Astrocyte (in vitro differentiated cells and primary cell): ENCODE results near the gene IL1R2.

Source experiments
- EZH2 ChIP-seq: IDR thresholded peaks from 2 replicates; pipeline ENCODE4 v1.6.1; 2012; ENCODE audit warnings: mild to moderate bottlenecking, low read length, inconsistent platforms; ENCODE audit not compliant: insufficient read depth
- TF ChIP-seq, protein P1 (sequence below): IDR thresholded peaks from 2 replicates; pipeline ENCODE4 v1.5.1; 2011; ENCODE audit warnings: low read depth, mild to moderate bottlenecking, inconsistent platforms, low read length, moderate library complexity; ENCODE audit not compliant: insufficient read depth

DNA sequence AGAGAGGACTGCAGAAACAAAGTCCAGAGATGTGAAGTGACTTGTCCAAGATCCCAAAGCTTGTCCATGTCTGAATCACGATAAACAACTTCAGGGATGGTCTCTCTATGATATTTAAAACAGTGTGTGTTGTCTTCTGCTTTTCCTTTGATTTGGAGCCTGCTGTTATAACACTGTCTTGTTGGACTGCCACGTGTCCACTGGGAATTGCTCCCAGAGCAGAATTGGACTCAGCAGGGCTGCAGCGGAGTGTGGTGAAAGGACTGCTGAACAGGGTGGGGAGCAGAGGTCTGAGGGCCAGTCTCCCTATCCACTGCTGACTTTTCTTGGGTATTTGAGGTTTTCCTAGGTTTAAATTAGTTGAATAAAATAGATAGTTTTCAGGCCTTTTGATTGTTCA is 68.3 kb downstream of the IL1R2 start:
- TF ChIP-seq, protein P1, sequence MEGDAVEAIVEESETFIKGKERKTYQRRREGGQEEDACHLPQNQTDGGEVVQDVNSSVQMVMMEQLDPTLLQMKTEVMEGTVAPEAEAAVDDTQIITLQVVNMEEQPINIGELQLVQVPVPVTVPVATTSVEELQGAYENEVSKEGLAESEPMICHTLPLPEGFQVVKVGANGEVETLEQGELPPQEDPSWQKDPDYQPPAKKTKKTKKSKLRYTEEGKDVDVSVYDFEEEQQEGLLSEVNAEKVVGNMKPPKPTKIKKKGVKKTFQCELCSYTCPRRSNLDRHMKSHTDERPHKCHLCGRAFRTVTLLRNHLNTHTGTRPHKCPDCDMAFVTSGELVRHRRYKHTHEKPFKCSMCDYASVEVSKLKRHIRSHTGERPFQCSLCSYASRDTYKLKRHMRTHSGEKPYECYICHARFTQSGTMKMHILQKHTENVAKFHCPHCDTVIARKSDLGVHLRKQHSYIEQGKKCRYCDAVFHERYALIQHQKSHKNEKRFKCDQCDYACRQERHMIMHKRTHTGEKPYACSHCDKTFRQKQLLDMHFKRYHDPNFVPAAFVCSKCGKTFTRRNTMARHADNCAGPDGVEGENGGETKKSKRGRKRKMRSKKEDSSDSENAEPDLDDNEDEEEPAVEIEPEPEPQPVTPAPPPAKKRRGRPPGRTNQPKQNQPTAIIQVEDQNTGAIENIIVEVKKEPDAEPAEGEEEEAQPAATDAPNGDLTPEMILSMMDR, result no peak
- no peak for TF ChIP-seq EZH2
